Neural cell (in vitro differentiated cells): ENCODE results near the gene OLFM1. TPM values are rescaled to one million over a fixed set of nuclear protein-coding genes. Genes with fewer than 3 reads are reported as not detected.

Source experiments
- H2AFZ ChIP-seq: fragments of 200-600, 300-800 bp; sonication (generic), shearing (Covaris generic); 2 replicates; pipeline ENCODE4 v1.6.0; 2014; ENCODE audit warnings: low read depth, mild to moderate bottlenecking, antibody characterized with exemption, low read length, moderate library complexity
- H3F3A ChIP-seq: fragments of 200-600 bp; shearing (Covaris generic); 2 replicates; pipeline ENCODE4 v1.6.1; 2016; ENCODE audit warnings: mild to moderate bottlenecking, moderate library complexity, mixed read lengths, antibody characterized with exemption, low read length; ENCODE audit not compliant: insufficient read depth, poor library complexity, severe bottlenecking
- H3K27ac ChIP-seq: fragments of 200-600, 300-800 bp; sonication (generic), shearing (Covaris generic); 2 replicates; pipeline ENCODE4 v1.5.1; 2014; ENCODE audit warnings: mild to moderate bottlenecking, low read length, moderate library complexity
- H3K27me3 ChIP-seq: fragments of 300-800, 200-600 bp; sonication (generic), shearing (Covaris generic); 2 replicates; pipeline ENCODE4 v1.6.0; 2014; ENCODE audit warnings: mild to moderate bottlenecking, low read depth, low read length, moderate library complexity; ENCODE audit not compliant: insufficient read depth
- H3K36me3 ChIP-seq: fragments of 300-800, 200-600 bp; sonication (generic), shearing (Covaris generic); 2 replicates; pipeline ENCODE4 v1.5.1; 2014; ENCODE audit warnings: mild to moderate bottlenecking, antibody characterized with exemption, low read length, moderate library complexity; ENCODE audit not compliant: insufficient read depth
- H3K4me2 ChIP-seq: fragments of 300-800, 200-600 bp; sonication (generic), shearing (Covaris generic); 2 replicates; pipeline ENCODE4 v1.6.0; 2014; ENCODE audit warnings: mild to moderate bottlenecking, low read length
- H3K4me3 ChIP-seq: fragments of 300-800, 200-600 bp; sonication (generic), shearing (Covaris generic); 2 replicates; pipeline ENCODE4 v1.5.1; 2014; ENCODE audit warnings: mild to moderate bottlenecking, low read length, moderate library complexity
- H3K79me2 ChIP-seq: fragments of 200-600 bp; shearing (Covaris generic); replicated peaks from 2 replicates; pipeline ENCODE4 v1.6.0; 2014; ENCODE audit warnings: mild to moderate bottlenecking, low read length, moderate library complexity; ENCODE audit not compliant: insufficient read depth
- H3K9ac ChIP-seq: fragments of 300-800, 200-600 bp; sonication (generic), shearing (Covaris generic); 2 replicates; pipeline ENCODE4 v1.6.1; 2016; ENCODE audit warnings: mild to moderate bottlenecking, low read length, mixed read lengths
- H3K9me2 ChIP-seq: fragments of 200-600 bp; shearing (Covaris generic); 2 replicates; pipeline ENCODE4 v1.6.1; 2016; ENCODE audit warnings: mild to moderate bottlenecking, low read length, mixed read lengths; ENCODE audit not compliant: insufficient read depth
- H3K9me3 ChIP-seq: fragments of 200-600, 300-800 bp; sonication (generic), shearing (Covaris generic); 2 replicates; pipeline ENCODE4 v1.6.1; 2016; ENCODE audit warnings: mild to moderate bottlenecking, mixed run types, low read length, moderate library complexity, mixed read lengths
- H4K20me1 ChIP-seq: fragments of 200-600 bp; shearing (Covaris generic); 2 replicates; pipeline ENCODE4 v1.6.1; 2016; ENCODE audit warnings: mild to moderate bottlenecking, mixed run types; ENCODE audit not compliant: insufficient read depth
- EP300 ChIP-seq: fragments of 450-650 bp; conservative IDR thresholded peaks from 2 replicates; pipeline ENCODE4 v1.6.1; 2014; ENCODE audit warnings: antibody characterized with exemption, mild to moderate bottlenecking, moderate library complexity; ENCODE audit not compliant: poor library complexity, severe bottlenecking
- EZH2 ChIP-seq: fragments of 200-600, 300-800 bp; shearing (Covaris generic), sonication (generic); IDR thresholded peaks from 2 replicates; pipeline ENCODE4 v1.6.1; 2014; ENCODE audit warnings: antibody characterized with exemption, low read length, borderline replicate concordance, mild to moderate bottlenecking; ENCODE audit not compliant: insufficient read depth, poor library complexity, severe bottlenecking
- MXI1 ChIP-seq: fragments of 450-650 bp; conservative IDR thresholded peaks from 2 replicates; pipeline ENCODE4 v1.6.1; 2014; ENCODE audit warnings: antibody characterized with exemption, mild to moderate bottlenecking; ENCODE audit not compliant: poor library complexity, severe bottlenecking
- POLR2AphosphoS5 ChIP-seq: IDR thresholded peaks from 2 replicates; pipeline ENCODE4 v1.6.1; 2012
- SMC3 ChIP-seq: fragments of 450-650 bp; conservative IDR thresholded peaks from 2 replicates; pipeline ENCODE4 v1.6.1; 2014; ENCODE audit warnings: antibody characterized with exemption, mild to moderate bottlenecking, moderate library complexity; ENCODE audit not compliant: poor library complexity
- TAF1 ChIP-seq: IDR thresholded peaks from 2 replicates; pipeline ENCODE4 v1.6.1; 2012; ENCODE audit warnings: low read depth
- polyA plus RNA-seq: library from polyadenylated mRNA; depleted of rRNA; stranded (reverse); fragments of >200 nt; gene quantifications from 2 replicates; pipeline ENCODE4 v1.2.3, GENCODE V29; 2014
- TF ChIP-seq, protein P1 (sequence below): IDR thresholded peaks from 2 replicates; pipeline ENCODE4 v1.6.1; 2012; ENCODE audit warnings: borderline replicate concordance
- TF ChIP-seq, protein P2 (sequence below): fragments of 450-650 bp; IDR thresholded peaks from 2 replicates; pipeline ENCODE4 v1.5.1; 2014; ENCODE audit warnings: antibody characterized with exemption, mild to moderate bottlenecking, moderate library complexity; ENCODE audit not compliant: poor library complexity, severe bottlenecking

Gene OLFM1
- polyA plus RNA-seq, 1 donor from 2014 or later, result 102 TPM

DNA sequence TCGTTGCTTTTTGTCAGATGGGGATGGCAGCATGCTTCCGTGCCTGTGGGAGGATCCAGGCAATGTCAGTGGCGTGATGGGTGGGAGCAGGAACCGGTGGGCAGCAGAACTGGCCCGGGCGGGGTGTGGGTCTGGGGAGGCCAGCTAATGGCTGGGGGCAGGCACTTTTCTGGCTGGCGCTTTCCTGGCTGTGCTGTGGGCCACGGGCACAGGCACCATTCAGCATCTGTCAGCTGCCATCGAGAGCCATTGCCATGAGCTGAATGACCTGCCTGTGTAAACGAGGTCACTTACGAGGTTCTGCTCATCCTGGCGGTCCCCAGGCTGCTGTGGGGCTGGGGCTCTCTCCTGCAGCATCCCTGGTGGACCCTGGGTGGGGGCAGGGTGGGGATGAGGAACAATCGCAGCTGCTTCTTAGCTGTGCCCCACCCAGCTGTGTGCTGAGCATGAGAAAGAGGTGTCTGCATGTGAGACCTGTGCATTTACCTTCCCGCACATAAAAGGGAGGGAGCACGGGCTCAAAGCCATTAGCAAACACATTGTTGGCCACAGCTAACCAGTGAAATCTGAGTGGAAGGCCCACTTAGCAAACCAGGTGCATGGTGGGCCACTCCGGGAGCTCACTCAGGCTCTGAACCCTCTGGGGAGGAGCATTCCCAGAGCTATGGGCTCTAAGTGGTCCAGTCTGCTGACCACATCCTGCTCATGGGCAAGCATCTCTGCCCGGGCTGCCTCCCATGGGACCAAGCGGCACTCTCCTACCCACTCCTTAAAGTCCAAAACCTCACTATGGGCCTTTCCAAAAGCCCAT, 41.3 kb upstream of the OLFM1 start:
- Histone ChIP-seq H3F3A (peaks cover 5% of the 10 kb centered on the region), H3K36me3 (no peaks in the 10 kb centered on the region), H3K9ac (no peak overlapping the region), H3K27me3 (no peaks in the 10 kb centered on the region), H3K4me3 (no peak overlapping the region), H2AFZ (no peak overlapping the region), H3K27ac (no peak overlapping the region), H3K9me2 (no peaks in the 10 kb centered on the region), H4K20me1 (no peaks in the 10 kb centered on the region), H3K79me2 (no peaks in the 10 kb centered on the region), H3K4me2 (no peak overlapping the region), H3K9me3 (no peaks in the 10 kb centered on the region)
- TF ChIP-seq SMC3, result no peak
- TF ChIP-seq EZH2, result no peak
- TF ChIP-seq EP300, result no peak
- no peak for TF ChIP-seq TAF1
- TF ChIP-seq MXI1, result no peak
- TF ChIP-seq, protein P1, sequence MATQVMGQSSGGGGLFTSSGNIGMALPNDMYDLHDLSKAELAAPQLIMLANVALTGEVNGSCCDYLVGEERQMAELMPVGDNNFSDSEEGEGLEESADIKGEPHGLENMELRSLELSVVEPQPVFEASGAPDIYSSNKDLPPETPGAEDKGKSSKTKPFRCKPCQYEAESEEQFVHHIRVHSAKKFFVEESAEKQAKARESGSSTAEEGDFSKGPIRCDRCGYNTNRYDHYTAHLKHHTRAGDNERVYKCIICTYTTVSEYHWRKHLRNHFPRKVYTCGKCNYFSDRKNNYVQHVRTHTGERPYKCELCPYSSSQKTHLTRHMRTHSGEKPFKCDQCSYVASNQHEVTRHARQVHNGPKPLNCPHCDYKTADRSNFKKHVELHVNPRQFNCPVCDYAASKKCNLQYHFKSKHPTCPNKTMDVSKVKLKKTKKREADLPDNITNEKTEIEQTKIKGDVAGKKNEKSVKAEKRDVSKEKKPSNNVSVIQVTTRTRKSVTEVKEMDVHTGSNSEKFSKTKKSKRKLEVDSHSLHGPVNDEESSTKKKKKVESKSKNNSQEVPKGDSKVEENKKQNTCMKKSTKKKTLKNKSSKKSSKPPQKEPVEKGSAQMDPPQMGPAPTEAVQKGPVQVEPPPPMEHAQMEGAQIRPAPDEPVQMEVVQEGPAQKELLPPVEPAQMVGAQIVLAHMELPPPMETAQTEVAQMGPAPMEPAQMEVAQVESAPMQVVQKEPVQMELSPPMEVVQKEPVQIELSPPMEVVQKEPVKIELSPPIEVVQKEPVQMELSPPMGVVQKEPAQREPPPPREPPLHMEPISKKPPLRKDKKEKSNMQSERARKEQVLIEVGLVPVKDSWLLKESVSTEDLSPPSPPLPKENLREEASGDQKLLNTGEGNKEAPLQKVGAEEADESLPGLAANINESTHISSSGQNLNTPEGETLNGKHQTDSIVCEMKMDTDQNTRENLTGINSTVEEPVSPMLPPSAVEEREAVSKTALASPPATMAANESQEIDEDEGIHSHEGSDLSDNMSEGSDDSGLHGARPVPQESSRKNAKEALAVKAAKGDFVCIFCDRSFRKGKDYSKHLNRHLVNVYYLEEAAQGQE, result no peak
- TF ChIP-seq, protein P2, sequence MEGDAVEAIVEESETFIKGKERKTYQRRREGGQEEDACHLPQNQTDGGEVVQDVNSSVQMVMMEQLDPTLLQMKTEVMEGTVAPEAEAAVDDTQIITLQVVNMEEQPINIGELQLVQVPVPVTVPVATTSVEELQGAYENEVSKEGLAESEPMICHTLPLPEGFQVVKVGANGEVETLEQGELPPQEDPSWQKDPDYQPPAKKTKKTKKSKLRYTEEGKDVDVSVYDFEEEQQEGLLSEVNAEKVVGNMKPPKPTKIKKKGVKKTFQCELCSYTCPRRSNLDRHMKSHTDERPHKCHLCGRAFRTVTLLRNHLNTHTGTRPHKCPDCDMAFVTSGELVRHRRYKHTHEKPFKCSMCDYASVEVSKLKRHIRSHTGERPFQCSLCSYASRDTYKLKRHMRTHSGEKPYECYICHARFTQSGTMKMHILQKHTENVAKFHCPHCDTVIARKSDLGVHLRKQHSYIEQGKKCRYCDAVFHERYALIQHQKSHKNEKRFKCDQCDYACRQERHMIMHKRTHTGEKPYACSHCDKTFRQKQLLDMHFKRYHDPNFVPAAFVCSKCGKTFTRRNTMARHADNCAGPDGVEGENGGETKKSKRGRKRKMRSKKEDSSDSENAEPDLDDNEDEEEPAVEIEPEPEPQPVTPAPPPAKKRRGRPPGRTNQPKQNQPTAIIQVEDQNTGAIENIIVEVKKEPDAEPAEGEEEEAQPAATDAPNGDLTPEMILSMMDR, result no peak

DNA sequence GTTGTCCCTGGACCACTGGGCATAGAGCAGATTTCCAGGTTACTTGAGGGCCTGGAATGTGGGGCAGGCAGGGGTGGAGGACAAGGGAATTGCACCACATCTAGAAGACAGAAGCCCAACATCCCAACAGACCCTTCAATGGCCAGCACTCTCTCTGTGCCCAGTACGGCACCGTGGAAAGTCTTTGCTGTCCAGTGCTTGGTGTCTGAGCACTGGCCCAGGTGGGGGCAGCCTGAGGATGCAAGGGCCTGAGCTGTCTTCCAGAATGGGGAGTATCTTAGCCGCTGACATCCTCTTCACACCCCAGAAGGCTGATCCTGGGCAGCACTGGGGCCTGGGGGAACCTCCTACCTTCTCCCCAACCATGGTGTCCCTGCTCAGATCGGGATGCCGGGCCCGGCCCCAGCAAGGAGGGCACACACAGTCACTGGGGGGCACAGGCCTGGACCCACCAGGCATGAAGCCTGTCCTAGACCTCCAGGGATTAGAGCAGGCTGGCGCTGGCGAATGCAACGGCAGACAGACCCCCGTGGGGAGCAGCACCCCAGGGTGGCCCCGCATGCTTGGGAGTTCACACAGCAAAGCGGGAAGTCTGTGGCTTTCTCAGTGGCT, 40.6 kb upstream of the OLFM1 start:
- Histone ChIP-seq H3K36me3 (no peaks in the 10 kb centered on the region), H3F3A (peaks cover 5% of the 10 kb centered on the region), H3K9ac (no peak overlapping the region), H3K4me2 (no peak overlapping the region), H3K79me2 (no peaks in the 10 kb centered on the region), H3K27me3 (no peaks in the 10 kb centered on the region), H2AFZ (no peak overlapping the region), H3K27ac (no peak overlapping the region), H4K20me1 (no peaks in the 10 kb centered on the region), H3K4me3 (no peak overlapping the region), H3K9me2 (no peaks in the 10 kb centered on the region), H3K9me3 (no peaks in the 10 kb centered on the region)
- TF ChIP-seq POLR2AphosphoS5 (no peak), MXI1 (no peak), TAF1 (no peak), EZH2 (no peak), SMC3 (no peak)
- TF ChIP-seq, protein P1, result no peak
- TF ChIP-seq, protein P2, result no peak
